NCI-H446 treated with DMSO at 0.1 percent for 48 hours (cell line): Measurements from ENCODE around the gene DDX1.
"Not testable (repeated sequence)": the region's sequence is repeated elsewhere in the genome, so short reads cannot be mapped to it uniquely, and the experiment has no call there.

Source experiments
- DNase-seq: peaks from one replicate; lab custom pipeline; 2025; lab: John Stamatoyannopoulos, UW

The DDX1 gene

GRCh38 chr2:15595342-15595905 is 3.8 kb downstream of the DDX1 start:
- no peak for DNase-seq

DNA sequence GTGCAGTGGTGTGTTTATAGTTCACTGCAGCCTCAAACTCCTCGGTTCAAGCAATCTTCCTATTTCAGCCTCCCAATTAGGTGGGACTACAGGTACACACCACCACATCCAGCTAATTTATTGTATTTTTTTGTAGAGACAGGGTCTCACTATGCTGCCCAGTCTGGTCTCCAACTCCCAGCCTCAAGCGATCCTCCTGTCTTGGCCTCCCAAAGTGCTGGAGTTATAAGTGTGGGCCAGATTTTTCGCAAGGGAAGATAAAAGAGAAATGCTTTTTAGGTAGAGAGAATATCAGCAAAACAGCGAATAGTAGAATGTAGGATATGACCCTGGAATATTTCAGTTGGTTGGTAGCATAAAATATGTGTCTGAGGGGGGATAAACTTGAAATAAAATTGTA is 4.3 kb downstream of the DDX1 start:
- no peak for DNase-seq

GRCh38 chr2:15596350-15596749 is 4.7 kb downstream of the DDX1 start:
- no peak for DNase-seq

DNA sequence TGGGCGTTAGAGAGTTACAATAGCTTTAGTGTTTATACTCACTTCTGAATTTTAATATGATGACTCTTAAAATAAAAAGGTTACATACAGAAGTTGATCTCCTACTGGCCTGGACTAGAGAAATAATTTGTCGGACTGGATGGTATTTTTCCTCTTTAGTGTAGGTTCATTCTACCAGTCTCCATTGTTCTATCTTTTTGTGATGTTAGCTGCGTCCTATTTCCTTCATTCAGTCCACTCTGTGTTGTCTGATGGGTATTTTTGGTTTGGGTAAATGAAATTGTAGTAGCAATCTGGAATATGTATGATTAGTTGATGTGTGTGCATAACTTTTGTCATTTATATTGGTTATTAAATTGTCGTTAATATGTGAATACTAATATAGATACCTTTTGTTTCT is 5.3 kb downstream of the DDX1 start:
- DNase-seq = no peak

DNA sequence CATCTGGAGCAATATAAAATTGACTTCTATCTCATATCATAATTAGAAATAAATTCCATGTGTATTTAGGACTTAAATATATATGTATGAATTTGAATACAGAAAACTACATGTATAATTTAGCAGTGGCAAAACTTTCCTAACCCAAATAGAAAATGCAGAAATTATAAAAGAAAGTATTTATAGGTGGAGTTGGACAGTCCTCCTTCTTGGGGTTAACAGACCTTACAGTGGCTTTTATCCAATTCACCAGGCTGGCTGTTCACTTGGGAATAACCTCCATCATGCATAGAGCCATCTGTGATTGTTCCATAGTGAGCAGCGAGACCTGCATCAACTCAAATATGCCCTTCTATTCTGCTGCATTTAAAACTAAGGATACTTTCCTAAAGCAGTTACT is 8.3 kb downstream of the DDX1 start:
- no peak for DNase-seq

DNA sequence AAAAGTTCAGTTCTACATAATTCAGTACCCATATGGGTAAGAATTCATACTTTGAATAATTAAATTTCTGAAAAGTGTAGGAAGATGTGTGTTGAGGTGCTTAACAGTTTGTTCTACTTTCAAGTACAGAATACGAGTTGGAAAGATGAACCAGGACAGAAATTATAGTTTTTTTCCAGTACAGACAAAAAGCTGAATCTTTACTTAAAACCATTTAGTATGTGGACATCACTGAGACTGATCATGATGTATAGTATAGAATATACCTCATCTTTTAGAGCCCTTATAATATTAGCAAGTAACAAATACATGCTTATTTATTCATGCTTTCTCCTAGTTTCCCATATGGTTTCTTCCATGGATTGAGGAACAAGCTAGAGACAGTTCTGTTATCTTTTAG is 10.0 kb downstream of the DDX1 start:
- no peak for DNase-seq

DNA sequence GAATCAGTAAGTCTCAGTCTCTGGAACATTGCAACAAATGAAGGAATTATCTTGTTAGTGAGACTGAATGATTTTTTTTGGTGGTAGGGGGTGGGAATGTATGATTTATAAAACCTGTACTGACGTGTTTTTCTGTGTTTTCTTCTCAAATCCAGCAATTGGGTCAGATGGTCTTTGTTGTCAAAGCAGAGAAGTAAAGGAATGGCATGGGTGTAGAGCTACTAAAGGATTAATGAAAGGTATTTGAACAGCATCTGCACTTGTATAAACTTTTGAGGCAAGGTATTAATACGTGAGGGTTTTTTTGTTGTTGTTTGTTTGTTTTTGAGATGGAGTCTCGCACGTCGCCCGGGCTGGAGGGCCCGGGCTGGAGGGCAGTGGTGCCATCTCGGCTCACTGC is 10.7 kb downstream of the DDX1 start:
- no peak for DNase-seq

DNA sequence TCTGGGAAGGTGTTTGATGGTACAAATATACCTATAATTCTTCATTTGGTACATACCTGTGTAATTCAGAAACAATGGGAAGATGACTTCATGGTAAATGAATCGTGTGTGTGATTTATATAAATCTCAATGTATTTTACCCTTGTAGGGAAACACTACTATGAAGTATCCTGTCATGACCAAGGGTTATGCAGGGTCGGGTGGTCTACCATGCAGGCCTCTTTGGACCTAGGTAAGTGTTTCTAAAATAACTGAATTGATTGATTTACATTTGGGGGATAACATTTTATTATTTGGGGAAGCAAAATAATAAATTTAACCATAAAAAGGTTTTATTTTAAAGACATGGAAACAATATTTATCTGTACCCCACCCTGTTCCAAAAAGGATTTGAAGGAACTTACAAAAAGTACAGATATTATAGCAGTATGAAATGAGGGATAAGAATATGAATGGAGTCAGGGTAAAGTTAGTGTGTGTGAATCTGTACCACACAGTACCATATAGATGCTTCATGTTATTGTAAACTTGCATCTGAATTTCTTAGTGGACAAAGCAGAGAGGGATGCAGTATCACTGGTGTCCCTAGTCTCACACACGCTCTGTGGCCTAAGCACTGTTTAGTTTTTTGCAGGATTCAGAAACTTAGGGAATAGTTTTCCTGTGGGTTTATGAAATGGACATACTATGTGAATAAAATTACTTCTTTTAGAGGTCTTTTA is 11.5 kb downstream of the DDX1 start:
- no peak for DNase-seq

GRCh38 chr2:15603948-15604347 is 12.3 kb downstream of the DDX1 start:
- DNase-seq = no peak

DNA sequence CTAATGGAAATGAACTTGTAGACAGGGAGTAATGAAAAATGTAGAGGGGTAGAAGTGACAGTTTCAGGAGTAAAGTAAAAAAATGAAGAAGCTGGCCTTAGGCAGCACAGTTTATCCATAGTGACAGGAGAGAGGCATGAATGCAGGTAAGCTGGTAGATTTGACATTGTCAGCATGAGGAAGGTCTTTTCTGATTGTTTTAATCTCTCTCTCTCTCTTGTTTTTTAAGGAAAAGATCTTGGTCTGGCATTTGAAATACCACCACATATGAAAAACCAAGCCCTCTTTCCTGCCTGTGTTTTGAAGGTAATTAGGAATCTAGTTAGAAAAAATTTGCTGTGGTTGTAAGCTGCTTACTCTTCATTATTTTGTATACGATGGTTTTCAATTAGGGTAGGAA is 14.1 kb downstream of the DDX1 start:
- DNase-seq = no peak

- no peak for DNase-seq
These were observed 15.1 kb downstream of the DDX1 start for GRCh38 chr2:15606481-15607441.

- DNase-seq = no peak
These were observed 16.2 kb downstream of the DDX1 start for GRCh38 chr2:15607709-15608391.

DNA sequence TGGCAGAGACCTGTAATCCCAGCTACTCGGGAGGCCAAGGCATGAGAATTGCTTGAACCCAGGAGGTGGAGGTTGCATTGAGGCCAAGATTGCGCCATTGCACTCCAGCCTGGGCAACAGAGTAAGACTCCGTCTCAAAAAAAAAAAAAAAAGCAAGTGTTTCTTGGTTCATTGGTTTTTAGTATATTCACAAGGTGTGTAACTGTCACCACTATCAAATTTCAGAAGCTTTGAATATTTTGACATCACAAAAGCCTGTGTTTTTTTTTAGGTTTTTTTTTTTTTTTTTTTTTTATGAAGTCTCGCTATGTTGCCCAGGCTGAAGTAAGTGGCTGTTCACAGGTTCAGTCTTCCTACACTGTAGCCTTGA is 16.7 kb downstream of the DDX1 start:
- no peak for DNase-seq

DNA sequence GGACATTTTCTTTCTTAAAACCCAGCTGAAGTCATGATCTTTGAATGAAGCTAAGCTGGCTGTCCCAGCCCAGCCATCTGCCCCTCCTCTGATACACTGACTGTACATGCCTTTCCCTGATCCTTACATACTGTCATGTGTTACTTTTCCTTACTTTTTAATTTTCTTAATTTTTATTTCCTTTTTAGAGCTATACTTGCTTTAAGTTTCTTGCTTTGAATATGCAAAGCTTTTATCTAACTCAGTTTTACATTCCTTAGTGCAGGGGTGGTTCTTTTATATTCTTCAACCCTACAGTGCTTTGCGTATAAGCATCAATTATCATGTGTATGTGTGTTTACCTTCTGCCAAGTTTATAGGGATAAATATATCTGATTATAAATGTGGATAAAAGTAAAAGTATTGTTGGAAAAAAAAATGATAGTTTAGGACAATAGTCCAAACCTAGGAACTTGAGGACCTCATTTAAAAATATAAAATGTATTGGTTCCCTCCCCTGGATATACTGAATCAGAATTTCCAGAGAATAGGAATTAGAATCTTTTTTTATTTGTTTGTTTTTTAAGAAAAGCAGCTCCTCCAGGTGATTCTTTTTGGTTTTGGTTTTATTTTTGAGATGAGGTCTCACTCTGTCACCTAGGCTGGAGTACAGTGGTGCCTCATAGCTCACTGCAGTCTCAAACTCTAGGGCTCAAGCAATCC is 17.8 kb downstream of the DDX1 start:
- DNase-seq = no peak

DNA sequence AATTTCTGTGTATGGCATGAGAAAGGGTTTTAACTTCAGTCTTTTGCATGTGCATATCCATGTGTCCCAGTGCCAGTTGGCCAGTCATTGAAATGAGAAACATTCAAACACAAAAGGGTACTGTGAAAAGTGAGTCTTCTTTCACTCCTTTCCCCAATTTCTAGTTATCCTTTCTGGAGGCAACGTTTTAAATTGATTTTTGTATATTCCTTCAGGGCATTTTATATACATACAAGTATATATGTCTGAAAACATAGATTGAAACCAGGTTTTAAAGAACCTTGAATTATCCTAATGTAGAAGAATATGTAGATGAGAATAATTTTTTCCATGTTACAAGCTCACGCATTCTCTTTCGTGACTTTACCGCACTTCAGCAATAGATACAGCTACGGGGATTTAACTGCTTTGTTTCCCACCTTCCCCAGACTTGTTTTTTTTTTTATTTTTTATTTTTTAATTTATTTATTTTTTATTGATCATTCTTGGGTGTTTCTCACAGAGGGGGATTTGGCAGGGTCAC is 18.8 kb downstream of the DDX1 start:
- no peak for DNase-seq

DNA sequence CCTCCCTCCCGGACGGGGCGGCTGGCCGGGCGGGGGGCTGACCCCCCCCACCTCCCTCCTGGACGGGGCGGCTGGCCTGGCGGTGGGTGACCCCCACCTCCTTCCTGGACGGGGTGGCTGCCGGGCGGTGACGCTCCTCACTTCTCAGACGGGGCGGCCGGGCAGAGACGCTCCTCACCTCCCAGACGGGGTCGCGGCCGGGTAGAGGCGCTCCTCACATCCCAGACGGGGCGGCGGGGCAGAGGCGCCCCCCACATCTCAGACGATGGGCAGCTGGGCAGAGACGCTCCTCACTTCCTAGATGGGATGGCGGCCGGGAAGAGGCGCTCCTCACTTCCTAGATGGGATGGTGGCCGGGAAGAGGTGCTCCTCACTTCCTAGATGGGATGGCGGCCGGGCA is 20.4 kb downstream of the DDX1 start:
- not testable (repeated sequence) for DNase-seq

DNA sequence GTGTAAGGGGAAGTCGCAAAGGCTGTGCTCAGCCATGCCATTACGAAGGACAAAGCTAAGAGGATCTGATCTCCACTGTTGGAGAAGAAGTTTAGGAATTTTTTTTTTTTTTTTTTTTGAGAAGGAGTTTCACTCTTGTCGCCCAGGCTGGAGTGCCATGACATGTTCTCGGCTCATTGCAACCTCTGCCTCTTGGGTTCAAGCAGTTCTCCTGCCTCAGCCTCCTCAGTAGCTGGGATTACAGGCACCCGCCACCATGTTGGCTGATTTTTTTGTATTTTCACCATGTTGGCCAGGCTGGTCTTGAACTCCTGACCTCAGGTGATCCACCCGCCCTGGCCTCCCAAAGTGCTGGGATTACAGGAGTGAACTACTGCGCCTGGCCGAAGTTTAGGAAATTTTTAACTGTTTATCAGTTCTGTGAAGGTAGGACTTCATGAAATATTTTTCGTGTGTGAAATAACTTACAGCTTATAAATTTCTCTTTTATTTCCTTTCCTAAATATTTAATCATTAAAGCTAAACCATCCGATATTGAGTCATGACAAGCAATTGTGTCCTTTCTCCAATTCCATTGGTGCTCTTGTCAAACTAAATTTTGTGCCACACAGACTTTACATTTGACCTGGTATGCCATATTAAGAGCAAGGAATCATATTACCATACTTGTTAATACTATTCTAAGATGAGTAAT is 22.2 kb downstream of the DDX1 start:
- DNase-seq = no peak

- no peak for DNase-seq
These were observed 23.1 kb downstream of the DDX1 start for GRCh38 chr2:15614545-15615300.

DNA sequence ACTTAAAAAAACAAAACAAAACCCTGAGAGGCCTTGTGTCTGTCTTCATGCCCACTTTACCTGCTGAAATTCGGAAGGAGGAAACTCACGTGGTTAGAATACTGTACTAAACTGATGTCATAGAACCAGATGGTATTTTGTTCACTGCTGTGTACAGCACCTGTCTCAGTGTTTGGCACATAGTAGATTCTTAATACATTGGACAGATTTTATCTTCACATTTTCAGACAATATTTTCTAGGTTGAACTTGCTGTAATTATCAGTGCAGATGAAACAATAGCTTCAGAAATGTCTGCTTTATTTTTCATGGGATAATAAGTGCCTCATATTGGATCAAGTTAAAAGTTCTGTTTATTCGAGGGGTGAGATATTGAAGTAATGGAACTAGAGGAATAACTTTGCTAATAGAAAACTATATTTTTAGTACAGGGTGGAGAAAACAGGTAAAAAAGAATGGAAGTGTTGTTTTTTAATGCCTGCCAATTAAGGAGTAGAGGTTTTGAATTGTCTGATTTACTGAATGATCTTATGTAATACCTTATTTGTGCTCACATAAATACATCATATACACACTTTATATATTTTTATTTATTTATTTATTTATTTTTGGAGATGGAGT is 23.7 kb downstream of the DDX1 start:
- DNase-seq = no peak

- no peak for DNase-seq
These were observed 24.8 kb downstream of the DDX1 start for GRCh38 chr2:15616429-15616828.
